Esophagus mucosa (tissue), 1 donor: ENCODE results near the gene EDEM2. TPM values are rescaled to one million over a fixed set of nuclear protein-coding genes. Genes with fewer than 3 reads are reported as not detected.
"Not testable (repeated sequence)": the region's sequence is repeated elsewhere in the genome, so short reads cannot be mapped to it uniquely, and the experiment has no call there.

Experiments used
- ATAC-seq: fragments of 200-7000 bp; cut with Tn5 transposase; one replicate; pipeline ENCODE4 v1.9.1; 2020
- total RNA-seq: library from RNA; stranded (reverse); gene quantifications from one replicate; pipeline ENCODE4 v1.2.4, GENCODE V29; 2023
- donor health status: DM: yes; HTN: yes; CAD: no.

The EDEM2 gene, protein sequence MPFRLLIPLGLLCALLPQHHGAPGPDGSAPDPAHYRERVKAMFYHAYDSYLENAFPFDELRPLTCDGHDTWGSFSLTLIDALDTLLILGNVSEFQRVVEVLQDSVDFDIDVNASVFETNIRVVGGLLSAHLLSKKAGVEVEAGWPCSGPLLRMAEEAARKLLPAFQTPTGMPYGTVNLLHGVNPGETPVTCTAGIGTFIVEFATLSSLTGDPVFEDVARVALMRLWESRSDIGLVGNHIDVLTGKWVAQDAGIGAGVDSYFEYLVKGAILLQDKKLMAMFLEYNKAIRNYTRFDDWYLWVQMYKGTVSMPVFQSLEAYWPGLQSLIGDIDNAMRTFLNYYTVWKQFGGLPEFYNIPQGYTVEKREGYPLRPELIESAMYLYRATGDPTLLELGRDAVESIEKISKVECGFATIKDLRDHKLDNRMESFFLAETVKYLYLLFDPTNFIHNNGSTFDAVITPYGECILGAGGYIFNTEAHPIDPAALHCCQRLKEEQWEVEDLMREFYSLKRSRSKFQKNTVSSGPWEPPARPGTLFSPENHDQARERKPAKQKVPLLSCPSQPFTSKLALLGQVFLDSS
- 13.7 TPM for total RNA-seq

DNA sequence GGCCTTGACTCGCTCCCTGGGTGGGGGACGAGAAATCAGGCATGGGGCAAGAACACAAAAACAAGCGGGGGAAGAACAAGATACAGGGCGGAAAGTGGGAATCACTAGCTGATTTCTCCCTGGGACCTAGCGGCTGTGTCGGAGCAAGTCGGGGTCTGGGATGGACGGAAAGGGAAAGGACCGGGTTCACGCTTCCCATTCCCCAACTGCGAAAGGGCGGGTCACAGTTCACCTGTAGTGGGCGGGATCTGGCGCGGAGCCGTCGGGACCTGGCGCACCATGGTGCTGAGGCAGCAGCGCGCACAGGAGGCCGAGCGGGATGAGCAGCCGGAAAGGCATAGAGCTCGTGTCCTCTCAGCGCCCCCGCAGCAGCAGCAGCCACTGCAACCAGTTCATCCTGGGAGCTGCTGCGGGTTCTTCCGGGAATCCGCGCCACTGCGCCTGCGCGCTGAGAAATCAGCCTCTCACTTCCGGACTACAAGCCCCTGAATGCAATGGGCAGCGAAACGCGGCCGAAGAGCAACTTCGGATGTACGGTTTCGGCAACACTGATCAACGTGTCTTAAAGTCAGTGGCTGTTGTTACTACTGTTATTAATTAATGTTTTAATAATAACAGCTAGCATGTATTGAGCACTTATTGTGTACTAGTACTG lies at the start of gene EDEM2:
Gene EDEM2 (minus strand): TSS at position 417 of the 655 bp plus-strand sequence. CDS start 78 bp downstream, at position 339.
- peak; percentile 90 for ATAC-seq

DNA sequence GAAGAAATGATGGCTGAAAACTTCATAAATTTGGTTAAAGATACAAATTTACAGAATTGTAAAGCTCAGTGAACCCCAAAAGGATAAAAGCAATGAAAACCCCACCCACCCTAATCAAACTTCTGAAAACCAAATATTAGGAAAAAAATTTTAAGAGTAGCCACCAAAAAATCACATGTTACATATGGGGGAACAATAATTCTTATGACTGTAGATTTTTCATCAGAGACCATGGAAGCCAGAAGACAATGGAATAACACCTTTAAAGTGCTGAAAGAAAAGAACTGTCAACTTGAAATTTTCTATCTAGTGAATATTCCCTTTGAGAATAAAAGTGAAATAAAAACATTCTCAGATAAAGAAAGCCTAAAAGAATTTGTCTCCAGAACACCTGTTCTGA lies 49.2 kb upstream of the EDEM2 start:
- ATAC-seq = no peak

DNA sequence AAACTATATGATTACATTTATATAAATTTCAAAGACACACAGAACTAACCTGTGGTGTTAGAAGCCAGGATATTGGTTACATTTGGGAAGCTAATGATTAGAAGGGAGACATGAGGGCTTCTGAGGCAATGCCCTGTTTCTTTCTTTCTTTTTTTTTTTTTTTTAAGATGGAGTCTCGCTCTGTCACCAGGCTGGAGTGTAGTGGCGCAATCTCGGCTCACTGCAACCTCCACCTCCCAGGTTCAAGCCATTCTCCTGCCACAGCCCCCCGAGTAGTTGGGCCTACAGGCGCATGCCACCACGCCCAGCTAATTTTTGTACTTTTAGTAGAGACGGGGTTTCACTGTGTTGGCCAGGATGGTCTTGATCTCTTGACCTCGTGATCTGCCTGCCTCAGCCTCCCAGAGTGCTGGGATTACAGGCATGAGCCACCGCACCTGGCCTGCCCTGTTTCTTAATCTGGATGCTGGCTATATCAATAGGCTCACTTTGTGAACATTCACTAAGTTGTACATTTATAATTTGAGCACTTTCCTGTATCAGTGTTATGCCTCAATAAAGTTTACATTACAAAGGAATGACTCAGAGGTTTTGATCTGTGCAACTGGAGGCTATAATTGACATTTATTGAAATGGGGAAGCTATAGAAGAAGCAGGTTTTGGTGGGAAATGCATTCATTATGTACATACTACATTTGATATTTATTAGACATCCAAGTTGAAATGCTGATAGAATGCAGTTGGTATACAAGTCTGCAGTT lies 46.1 kb upstream of the EDEM2 start:
- ATAC-seq = not testable (repeated sequence)

DNA sequence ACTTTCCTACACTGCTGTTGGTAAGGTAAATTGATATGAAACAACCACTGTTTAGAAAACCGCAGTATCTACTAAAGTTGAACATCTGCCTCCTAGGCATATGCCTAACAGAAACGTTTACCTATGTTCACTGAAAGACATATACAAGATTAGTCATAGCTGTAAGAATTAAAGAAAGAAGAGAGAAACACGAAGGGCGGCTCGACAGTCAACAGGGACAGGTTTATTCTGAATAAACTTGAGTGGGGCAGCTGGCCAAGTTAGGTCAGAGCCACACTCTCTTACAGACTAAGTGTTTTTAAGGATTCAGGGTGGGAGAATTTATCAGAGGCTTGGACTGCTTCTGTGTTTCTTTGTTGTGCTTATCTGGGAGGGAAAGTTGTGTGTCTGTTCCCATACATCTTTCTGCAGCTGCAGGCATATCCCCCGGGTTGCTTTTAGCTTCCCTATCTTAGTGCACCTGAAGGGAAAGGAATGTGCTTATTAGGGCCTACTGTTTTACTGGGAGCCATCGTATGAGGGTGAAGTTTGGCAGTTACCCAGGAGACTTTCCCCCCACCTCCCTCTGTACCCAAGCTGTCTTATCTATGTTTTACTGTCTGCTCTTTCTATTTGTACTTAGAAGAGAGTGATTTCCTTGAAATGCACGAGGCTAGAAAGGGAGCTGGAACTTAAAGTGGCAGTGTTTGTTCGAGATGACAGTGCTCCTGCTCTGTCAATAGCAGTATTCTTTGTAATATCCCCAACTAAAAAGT lies 45.2 kb upstream of the EDEM2 start:
- ATAC-seq = no peak

DNA sequence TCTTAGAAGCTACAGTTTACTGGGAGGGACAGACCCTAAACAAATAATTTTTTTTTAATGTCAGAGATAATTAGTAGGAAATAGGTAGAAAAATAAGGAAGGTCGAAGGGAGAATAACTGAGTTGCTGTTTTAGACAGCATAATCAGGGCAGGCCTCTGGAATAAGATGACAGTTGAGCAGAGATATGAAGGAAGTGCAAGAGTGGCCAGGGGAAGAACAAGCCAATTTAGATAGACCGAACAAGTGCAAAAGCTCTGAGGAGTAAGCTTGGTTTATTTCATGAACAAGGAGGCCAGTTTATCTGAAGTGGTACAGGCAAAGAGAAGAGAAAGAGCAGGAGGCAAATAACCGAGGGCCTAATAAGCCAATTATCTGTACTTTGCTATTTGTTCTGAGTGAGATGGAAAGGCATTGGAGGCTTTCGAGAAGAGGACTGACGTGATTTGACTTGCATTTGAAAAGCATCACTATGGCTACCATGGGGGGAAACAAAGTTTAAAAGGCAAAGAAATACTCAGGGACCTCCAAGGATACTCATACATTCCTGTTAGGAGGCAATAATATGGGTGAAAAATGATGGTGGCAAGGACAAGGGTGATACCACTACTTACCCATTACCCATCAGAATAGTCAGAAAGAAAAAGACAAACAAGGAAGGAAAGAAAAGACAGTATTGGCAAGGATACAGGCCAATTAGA lies 44.4 kb upstream of the EDEM2 start:
- ATAC-seq = no peak

DNA sequence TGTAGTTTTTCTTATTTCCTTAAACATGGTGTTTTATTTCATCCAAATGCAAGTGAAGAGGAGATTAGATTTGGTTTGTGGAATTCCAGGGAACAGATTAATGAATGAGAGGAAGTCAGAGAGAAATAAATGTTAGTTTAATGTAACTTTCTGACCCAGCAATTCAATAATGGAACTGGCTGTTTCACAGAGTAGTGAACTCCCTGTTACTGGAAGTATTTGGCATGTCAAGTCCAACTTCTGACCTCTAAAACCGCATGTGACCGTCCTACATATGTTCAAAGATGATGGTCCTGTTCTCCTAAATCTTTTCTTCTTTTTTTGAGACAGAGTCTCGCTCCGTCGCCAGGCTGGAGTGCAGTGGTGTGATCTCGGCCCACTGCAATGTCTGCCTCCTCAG lies 43.4 kb upstream of the EDEM2 start:
- no peak for ATAC-seq

DNA sequence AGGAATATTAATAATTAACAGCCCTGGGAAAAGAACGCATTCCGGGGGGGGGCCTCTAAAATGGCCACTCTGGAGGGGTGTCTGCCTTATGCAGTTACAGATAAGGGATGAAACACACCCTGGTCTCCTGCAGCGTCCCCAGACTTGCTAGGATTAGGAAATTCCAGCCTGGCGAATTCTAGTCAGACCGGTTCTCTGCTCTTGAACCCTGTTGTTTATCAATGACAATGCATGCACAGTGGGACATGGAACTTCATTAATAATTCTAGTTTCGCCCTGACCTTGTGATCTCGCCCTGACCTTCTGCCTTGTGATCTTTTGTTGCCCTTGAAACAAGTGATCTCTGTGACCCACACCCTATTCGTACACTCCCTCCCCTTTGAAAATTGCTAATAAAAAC lies 42.1 kb upstream of the EDEM2 start:
- ATAC-seq = not testable (repeated sequence)

DNA sequence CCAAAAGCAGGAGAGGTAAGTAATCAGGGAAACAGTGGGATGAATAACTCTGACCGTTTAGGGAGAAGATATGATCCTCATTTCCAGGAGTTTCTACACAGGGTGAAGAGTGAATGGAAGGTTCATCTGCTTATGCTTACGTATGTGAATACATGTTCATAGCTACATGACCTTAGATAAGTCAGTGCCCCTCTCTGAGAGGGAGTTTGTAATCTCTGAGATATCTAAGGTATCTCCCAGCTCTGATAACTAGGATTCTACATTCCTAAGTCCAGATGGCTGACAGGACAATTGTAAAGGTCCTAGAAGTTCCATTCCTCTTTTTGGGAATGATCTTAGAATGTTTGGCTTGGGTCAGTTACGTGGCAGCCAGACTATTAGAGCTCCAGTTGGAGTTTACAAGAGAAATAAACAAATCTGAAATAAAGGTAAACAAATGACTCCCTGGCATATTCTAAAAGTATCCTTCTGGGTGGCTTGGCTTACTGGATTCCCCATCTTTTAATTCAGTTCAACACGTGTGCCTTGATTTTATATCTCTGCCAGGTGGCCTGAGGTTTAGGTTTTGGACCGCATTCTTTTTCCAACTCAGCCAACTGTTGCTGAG lies 40.6 kb upstream of the EDEM2 start:
- no peak for ATAC-seq

DNA sequence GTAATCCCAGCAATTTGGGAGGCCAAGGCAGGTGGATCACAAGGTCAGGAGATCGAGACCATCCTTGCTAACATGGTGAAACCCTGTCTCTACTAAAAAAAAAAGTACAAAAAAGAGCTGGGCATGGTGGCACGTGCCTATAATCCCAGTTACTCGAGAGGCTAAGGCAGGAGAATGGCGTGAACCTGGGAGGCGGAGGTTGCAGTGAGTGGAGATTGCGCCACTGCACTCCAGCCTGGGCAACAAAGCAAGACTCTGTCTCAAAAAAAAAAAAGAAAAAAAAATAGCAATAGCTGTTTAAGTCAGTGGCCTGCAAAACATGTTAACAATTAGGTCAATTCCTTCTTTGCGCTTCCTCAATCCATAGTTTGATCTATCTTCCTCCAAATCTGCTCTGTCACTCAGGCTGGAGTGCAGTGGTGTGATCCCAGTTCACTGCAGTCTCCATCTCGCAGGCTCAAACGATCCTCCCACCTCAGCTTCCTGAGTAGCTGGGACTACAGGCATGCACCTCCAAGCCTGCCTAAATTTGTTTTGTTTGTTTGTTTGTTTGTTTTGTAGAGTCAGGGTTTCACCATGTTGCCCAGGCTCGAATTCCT lies 39.7 kb upstream of the EDEM2 start:
- not testable (repeated sequence) for ATAC-seq

DNA sequence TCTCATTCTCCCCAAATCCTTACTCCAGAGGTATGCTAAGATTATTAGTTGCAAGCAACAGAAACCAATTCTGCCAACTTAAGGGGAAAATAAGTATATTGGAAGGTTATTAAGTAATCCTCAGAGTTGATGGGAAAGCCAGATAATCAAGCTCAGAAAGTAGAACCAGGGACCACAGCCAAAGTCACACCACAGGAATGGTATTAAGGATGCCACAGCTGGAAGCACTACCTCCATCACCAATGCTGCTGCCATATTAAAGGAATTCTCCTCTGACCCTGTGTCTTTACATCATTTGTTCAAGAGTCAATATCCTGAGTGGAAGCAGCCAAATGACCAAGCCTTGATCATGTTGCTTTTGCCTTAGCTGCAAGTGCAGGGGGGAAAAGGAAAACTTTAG lies 34.6 kb upstream of the EDEM2 start:
- no peak for ATAC-seq

DNA sequence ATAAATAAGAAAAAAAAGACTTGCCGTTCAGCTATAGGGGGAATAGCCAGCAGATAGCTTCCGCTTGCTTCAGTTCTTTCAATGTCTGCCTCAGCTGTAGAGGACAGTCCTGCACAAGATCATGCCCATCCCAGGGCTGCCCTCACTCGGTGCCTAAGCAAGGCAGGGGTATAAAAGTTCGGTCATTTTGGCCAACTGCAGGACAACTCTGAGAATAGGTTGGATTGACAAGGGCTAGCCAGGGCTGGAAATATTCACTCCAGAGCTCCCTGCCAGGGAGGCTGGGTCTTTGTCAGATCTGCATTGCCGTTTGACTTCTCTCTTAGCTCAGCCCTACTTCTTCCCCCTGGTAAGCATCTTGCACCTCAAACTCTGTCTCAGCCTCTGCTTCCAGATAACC lies 33.1 kb upstream of the EDEM2 start:
- ATAC-seq = no peak

DNA sequence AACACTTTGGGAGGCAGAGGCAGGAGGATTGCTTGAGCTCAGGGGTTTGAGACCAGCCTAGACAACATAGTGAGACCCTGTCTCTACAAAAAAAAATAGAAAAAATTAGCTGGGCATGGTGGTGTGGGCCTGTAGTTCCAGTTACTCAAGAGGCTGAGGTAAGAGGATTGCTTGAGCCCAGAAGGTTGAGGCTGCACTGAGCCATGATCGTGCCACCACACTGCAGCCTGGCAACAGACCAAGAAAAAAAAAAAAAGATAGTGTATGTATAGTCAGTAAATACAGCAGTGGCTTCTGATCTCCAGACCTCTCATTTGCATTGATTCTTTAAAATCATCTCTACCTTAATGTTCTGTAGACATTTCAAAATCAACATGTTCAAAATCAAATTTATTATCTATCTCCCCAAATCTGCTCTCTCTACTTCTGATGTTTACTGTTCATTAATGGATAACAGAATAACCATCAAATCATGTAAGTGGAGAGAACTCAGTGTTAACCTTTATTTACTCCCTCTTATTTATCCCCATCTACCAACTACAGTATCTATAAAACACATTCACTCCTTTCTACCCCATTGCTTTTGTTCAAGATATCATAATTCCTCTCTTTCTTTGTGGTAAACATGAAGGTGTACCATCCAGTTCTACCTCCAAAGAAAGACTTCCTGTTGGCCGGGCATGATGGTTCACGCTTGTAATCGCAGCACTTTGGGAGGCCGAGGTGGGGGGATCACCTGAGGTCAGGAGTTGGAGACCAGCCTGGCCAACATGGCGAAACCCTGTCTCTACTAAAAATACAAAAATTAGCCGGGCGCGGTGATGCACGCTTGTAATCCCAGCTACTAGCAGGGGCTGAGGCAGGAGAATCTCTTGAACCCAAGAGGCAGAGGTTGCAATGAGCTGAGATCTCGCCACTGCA lies 32.4 kb upstream of the EDEM2 start:
- ATAC-seq = no peak

DNA sequence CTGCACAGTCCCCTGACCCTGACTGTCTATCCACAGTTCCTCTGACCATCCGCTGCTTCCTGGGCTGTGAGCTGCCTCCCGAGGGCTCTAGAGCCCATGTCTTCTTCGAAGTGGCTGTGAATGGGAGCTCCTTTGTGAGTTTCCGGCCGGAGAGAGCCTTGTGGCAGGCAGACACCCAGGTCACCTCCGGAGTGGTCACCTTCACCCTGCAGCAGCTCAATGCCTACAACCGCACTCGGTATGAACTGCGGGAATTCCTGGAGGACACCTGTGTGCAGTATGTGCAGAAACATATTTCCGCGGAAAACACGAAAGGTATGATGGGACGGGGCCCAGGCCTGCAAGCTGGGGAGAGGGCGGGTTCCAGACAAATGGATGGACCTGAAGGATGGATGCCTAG lies 29.0 kb upstream of the EDEM2 start:
- ATAC-seq = no peak

DNA sequence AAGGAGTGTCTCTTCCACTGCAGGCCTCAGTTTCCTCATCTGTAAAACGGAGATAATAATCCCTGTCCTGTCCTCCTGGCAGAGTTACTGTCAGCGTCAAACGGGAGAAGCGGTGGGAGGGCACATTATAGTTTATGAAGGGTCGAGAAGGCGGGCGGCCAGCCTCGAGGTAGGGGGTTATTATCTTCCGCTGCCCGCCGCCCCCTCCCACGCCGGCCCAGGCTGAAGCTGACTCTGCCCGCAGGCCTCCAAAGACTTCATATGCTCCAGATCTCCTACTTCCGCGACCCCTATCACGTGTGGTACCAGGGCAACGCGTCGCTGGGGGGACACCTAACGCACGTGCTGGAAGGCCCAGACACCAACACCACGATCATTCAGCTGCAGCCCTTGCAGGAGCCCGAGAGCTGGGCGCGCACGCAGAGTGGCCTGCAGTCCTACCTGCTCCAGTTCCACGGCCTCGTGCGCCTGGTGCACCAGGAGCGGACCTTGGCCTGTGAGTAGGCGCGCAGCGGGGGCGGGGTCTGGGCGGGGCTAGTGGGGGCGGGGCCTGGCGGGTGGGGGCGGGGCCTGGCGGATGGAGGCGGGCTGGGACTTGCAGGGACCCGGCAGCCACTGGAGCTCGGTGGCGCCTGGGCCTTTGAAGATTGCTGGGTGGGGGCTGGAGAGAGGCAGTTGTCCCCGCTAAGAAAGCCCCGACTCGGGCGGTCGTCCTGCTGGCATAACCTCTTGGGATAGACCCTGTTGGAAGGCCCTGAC lies 27.5 kb upstream of the EDEM2 start:
- ATAC-seq = no peak

DNA sequence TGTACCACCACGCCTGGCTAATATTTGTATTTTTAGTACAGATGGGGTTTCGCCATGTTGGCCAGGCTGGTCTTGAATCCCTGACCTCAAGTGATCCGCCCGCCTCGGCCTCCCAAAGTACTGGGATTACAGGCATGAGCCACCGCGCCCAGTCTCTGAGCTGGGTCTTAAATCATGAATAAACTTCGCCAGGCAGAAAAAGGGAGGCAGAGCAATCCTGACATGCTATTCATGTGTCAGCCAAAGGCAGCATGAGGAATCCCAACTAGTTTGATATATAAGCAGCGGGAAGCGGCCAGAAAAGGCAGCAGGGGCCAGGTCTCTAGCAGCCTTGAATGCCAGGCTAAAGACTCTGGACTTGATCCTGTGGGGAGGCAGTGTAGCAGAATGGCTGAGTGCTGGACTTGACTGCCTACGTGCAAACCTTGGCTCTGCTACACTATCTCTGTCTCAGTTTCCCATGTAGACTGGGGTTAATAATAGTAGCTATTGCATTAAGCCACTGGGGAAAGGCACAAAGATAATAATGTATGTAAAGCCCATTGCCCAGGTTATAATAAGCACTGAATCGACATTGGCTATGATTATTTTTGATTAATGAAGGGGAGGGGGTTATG lies 26.5 kb upstream of the EDEM2 start:
- ATAC-seq = no peak

DNA sequence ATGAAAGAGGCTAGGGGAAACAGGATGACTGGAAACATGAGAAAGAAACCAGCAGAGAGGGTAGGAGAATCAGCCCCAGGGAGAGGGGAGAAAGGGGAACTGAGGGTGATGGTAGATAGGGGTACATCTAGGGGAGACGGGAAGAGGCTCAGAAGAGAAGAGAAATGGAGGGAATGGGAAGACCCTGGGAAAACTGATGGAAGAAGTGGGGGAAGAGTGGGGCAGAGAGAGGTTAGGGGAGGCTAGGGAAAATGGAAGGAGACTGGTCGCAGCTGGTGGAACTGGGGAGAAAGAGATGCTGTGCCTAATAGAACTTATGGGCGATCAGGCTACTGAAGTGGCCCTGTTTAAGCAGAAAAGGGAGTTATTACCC lies 25.3 kb upstream of the EDEM2 start:
- no peak for ATAC-seq

DNA sequence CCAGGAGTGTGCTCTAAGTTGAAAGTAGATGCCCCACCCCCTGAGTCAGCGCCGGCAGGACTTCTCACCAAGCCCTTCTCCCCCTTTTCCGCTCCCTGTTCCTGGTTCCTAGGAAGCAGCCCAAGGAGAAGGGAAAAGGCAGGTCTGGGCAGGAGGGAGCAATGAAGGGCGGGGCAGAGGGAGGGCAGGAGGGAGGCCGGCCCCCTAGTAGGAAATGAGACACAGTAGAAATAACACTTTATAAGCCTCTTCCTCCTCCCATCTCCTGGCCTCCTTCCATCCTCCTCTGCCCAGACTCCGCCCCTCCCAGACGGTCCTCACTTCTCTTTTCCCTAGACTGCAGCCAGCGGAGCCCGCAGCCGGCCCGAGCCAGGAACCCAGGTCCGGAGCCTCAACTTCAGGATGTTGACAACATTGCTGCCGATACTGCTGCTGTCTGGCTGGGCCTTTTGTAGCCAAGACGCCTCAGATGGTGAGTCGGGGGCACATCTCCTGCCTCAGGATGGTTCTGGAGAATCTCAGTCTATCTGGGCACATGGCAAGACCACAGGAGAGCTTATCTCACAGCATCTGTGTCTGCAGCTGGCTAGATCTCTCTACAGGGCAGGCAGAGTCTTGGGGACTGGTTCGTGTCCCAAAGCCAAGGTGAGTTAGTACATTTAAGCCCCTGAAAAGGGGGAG lies 24.8 kb upstream of the EDEM2 start, which contains the start of gene PROCR:
Gene PROCR (plus strand): TSS at position 320 of the 681 bp plus-strand sequence. CDS start 83 bp downstream, at position 403.
- peak; percentile 96 for ATAC-seq

DNA sequence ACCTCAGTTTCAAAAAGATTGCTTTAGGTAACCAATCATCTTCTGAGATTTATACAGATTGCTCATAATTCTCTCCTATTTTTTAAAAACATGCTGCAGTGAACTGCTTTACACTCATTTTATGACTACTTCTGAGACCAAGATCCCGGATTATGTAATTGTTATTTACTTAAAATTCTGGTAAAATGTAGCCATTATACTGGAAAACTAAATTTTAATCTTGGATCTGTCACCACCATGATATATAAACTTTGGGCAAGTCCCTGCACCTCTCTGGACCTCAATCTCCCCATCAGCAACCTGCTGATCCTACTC lies 24.3 kb upstream of the EDEM2 start:
- ATAC-seq = no peak
